ENCODE measurements around the gene ARMC9. TPM values are rescaled to one million over a fixed set of nuclear protein-coding genes. Genes with fewer than 3 reads are reported as not detected.
A peak's percentile ranks its signal among the peaks of the same experiment; 100 is the strongest.

Gene ARMC9
- total and polyA plus RNA-seq, 2 of the 13 experiments (the other 11 are each of a cell fraction or from before 2014, with no cell fraction given), result 9.1 to 12.8 TPM

DNA sequence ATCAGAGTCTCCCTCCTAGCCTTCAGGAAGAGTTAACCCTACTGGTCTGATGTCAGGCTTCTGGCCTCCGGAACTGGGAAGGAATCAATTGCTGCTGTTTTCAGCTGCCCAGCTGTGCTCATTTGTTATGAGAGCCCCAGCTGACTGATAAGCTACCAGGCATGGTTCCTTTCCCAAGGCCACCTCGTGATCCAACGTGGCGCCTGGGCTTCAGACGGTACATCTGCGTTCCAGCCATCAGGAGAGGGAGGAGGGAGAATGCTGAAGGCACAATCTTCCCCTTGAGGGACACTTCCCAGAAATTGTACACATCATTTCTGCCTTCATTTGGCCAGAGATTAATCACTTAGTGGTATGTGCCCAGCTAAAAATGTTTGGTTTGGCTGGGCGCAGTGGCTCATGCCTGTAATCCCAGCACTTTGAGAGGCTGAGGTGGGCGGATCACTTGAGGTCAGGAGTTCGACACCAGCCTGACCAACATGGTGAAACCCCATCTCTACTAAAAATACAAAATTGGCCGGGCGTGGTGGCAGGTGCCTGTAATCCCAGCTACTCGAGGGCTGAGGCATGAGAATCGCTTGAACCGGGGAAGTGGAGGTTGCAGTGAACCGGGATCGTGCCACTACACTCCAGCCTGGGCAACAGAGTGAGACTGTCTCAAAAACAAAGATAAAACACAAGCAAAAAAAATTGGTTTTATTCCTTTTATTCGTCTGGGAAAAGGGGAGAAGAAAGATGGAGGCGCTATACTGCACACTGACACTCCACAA is 10.5 kb upstream of the ARMC9 start (continued):
- TF ChIP-seq SMARCC2 (IDR thresholded peaks at IDR 0.05) (no peak), ZSCAN30 (CRISPR knock-in tag; IDR thresholded peaks at IDR 0.05) (no peak), ZNF101 (CRISPR knock-in tag; IDR thresholded peaks at IDR 0.05; ENCODE audit: borderline replicate concordance, low read depth) (no peak), BORCS8-MEF2B (CRISPR knock-in tag; IDR thresholded peaks at IDR 0.05) (peak; percentile 72; the same call in 1 of the 2 replicates), CCAR2 (optimal IDR thresholded peaks at IDR 0.05; ENCODE audit: low read depth, low read length) (no peak), ZMAT3 (CRISPR knock-in tag; conservative IDR thresholded peaks at IDR 0.05) (no peak; the same call in 1 of the 2 replicates), ZNF879 (CRISPR knock-in tag; IDR thresholded peaks at IDR 0.05) (no peak), ZNF605 (CRISPR knock-in tag; IDR thresholded peaks at IDR 0.05) (peak; percentile 93), SMYD3 (CRISPR knock-in tag; IDR thresholded peaks at IDR 0.05) (no peak), KLF9 (CRISPR knock-in tag; IDR thresholded peaks at IDR 0.05; ENCODE audit: low read depth) (no peak), DNMT1 (CRISPR knock-in tag; IDR thresholded peaks at IDR 0.05) (0 out of 2 replicates have a peak, but pooled peaks have one; percentile 67)
- TF ChIP-seq, protein P1, sequence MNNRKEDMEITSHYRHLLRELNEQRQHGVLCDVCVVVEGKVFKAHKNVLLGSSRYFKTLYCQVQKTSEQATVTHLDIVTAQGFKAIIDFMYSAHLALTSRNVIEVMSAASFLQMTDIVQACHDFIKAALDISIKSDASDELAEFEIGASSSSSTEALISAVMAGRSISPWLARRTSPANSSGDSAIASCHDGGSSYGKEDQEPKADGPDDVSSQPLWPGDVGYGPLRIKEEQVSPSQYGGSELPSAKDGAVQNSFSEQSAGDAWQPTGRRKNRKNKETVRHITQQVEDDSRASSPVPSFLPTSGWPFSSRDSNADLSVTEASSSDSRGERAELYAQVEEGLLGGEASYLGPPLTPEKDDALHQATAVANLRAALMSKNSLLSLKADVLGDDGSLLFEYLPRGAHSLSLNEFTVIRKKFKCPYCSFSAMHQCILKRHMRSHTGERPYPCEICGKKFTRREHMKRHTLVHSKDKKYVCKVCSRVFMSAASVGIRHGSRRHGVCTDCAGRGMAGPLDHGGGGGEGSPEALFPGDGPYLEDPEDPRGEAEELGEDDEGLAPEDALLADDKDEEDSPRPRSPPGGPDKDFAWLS (CRISPR knock-in tag; IDR thresholded peaks at IDR 0.05; ENCODE audit: borderline replicate concordance), result no peak
- TF ChIP-seq, protein P2, sequence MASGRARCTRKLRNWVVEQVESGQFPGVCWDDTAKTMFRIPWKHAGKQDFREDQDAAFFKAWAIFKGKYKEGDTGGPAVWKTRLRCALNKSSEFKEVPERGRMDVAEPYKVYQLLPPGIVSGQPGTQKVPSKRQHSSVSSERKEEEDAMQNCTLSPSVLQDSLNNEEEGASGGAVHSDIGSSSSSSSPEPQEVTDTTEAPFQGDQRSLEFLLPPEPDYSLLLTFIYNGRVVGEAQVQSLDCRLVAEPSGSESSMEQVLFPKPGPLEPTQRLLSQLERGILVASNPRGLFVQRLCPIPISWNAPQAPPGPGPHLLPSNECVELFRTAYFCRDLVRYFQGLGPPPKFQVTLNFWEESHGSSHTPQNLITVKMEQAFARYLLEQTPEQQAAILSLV (CRISPR knock-in tag; IDR thresholded peaks at IDR 0.05; ENCODE audit: borderline replicate concordance), result peak; percentile 65; the same call in 1 of the 2 replicates
- TF ChIP-seq, protein P3, sequence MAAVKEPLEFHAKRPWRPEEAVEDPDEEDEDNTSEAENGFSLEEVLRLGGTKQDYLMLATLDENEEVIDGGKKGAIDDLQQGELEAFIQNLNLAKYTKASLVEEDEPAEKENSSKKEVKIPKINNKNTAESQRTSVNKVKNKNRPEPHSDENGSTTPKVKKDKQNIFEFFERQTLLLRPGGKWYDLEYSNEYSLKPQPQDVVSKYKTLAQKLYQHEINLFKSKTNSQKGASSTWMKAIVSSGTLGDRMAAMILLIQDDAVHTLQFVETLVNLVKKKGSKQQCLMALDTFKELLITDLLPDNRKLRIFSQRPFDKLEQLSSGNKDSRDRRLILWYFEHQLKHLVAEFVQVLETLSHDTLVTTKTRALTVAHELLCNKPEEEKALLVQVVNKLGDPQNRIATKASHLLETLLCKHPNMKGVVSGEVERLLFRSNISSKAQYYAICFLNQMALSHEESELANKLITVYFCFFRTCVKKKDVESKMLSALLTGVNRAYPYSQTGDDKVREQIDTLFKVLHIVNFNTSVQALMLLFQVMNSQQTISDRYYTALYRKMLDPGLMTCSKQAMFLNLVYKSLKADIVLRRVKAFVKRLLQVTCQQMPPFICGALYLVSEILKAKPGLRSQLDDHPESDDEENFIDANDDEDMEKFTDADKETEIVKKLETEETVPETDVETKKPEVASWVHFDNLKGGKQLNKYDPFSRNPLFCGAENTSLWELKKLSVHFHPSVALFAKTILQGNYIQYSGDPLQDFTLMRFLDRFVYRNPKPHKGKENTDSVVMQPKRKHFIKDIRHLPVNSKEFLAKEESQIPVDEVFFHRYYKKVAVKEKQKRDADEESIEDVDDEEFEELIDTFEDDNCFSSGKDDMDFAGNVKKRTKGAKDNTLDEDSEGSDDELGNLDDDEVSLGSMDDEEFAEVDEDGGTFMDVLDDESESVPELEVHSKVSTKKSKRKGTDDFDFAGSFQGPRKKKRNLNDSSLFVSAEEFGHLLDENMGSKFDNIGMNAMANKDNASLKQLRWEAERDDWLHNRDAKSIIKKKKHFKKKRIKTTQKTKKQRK (IDR thresholded peaks at IDR 0.05; ENCODE audit: low read length), result no peak

Data from HepG2 (cell line).